ENCODE data around the gene FAM210B.
"Not testable (repeated sequence)": the region's sequence is repeated elsewhere in the genome, so short reads cannot be mapped to it uniquely, and the experiment has no call there.

FAM210B gene

GRCh38 chr20:56393653-56394052 lies 34.9 kb downstream of the FAM210B start:
- DNase-seq, result no peak

DNA sequence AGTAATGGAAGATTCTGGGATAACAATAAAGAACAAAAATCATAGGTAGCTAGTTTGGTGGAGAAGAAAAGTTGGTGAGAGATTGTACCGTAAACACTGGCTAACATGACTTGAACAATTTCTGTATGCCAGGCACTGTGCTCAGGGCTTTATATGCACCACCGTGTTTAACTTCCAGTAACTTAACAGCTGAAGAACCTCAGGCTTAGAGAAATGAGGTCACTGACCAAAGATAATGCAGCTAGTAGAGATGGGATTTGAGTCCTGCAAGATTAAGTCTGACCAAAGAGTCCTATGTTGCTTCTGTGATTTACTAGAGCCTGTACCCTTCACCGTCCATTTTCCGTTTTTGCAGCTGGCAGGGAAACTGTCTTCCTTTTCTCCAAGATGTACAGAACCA lies 36.4 kb downstream of the FAM210B start:
- DNase-seq, result no peak

DNA sequence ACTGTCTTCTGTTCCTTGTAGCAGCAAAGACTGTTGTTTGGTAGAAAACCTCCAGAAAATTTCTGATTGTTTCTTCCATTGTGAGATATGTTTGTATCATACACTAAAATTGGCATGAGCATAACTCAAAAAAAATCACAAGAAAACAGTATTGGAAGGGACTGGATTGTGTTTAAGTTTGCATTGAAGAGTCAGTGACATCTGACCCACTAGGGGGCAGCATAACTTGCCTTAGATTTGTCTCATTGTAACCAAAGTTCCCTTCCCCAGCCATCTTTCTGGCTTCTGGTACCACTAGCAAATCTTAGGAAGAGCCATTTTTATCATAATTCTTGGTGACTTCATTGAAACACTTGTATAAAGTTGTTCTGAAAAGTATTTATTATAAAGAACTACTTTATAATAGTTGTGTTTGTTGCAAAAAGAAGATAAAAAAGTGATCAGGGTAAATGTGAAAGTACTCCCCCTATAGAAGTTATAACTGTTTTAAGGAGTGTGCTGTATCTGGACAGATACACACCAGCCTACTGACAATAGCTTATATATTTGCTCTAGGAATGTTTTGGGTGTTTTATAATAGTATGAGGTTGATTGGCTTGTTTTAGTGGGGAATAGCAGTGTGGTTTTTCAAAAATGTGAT lies 41.3 kb downstream of the FAM210B start:
- peak; percentile 27 for DNase-seq

DNA sequence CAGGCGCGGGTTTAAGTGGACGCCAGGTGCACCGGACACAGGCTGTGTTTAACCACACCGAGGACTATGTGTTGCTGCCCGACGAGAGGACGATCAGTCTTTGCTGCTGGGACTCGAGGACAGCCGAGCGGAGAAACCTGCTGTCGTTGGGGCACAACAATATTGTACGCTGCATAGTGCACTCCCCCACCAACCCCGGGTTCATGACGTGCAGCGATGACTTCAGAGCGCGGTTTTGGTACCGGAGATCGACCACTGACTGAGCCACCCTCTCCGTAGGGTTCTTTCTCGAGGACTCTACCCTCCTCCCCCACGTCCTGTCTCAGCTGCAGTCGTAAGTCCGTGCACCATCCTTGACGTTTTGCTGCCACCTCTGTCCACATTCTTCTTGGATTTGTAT lies 44.7 kb downstream of the FAM210B start:
- no peak for DNase-seq

DNA sequence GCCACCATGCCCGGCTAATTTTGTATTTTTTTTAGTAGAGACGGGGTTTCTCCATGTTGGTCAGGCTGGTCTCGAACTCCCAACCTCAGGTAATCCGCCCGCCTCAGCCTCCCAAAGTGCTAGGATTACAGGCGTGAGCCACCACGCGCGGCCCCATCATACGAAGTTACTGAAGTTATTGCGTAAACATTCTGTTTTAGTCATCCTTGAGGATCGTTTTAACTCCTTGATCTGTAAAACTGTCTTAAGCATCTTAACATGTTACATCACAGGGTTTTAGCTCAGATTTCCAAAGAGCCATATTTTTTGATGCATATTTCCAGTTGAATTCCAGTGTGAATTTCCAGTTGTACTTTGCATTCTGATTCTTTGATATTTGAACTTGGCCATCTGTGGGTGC lies 46.6 kb downstream of the FAM210B start:
- DNase-seq, result not testable (repeated sequence)

- DNase-seq, result no peak
Observed at GRCh38 chr20:56406910-56407309, 48.1 kb downstream of the FAM210B start.

GRCh38 chr20:56409521-56409920 lies 50.7 kb downstream of the FAM210B start:
- no peak for DNase-seq

DNA sequence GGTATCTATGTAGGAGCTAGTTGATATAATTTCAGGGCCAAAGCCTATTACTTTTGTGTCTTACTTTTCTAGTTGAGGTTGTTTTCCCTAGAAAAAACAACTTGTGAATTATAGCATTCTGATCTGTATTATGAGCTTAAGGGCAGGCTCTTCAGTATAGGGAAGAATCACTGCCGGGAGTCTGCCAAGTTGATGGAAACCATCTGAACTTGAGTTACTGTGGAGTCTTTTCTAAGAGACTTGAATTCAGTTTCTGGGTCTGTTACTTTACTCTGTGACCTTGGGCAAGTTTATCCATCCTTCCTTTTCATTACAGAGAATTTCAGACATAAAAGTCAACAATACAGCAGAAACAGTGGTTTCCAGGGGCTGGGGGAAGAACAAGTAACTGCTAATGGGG lies 51.2 kb downstream of the FAM210B start:
- DNase-seq, result no peak

DNA sequence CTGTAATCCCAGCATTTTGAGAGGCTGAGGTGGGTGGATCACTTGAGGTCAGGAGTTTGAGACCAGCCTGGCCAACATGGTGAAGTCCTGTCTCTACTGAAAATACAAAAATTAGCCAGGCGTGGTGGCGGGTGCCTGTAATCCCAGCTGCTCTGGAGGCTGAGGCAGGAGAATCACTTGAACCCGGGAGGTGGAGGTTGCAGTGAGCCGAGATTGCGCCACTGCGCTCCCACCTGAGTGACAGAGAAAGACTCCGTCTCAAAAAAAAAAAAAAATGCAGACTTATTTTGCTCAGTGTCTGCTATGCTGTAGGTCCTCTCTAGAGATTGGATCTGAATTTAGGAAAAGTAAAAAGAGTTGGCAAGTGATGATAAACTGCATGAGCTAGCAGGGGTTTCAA lies 52.5 kb downstream of the FAM210B start:
- not testable (repeated sequence) for DNase-seq

DNA sequence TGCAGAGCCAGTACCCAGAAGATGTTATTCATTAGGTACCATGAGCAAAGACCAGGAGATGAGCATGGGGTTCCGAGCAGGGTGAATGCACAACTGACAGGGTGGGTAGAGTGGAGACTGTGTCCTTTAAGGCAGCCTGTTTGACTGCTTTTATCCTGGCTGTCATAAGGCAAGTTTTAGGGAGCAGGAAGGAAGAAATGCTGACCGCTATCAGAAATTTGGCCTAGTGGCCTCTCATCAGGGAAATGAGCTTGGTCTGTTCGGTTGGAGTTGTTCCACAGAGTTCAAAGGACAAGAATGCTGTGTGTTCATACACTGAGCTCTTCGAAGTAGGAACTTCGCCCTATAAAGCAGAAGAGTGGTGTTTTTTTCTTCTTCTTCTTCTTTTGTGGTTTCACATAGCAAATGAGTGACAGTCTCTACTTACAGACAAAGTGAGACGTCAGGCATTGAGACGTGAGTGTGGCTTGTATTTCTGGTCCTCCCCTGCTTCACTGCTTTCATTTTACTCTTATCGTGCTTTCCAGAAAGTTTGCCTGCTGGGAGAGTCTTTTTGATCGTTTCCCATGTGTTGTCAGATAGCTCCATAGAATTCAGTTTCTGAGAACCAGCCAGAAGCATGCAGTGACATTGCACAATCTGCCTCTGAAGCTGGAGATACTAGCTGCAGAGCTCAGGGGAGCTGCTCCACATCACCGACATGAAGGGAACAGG lies 53.1 kb downstream of the FAM210B start, which contains the start of gene CASS4:
TSS of gene CASS4 (plus strand) at position 502 of the 714 bp plus-strand sequence. CDS start at position 701, 199 bp downstream.
- no peak for DNase-seq

GRCh38 chr20:56412473-56412790 lies 53.7 kb downstream of the FAM210B start:
- DNase-seq, result no peak

DNA sequence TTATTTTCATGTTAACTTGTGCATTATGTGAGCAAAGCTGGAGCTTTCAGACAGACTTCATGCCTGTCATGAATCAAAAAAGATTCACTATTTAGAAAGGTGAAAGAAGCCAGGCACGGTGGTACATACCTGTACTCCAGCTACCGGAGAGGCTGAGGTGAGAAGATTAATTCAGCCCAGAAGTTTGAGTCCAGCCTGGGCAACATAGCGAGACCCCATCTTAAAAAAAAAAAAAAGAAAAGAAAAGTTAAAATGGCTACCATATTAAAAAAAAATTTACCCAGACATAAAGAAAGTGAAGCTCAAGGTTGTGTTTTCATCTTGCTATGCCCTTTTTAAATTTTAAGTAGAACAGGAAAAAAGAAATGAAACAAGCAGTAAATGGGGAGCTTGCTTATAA lies 54.2 kb downstream of the FAM210B start:
- no peak for DNase-seq

DNA sequence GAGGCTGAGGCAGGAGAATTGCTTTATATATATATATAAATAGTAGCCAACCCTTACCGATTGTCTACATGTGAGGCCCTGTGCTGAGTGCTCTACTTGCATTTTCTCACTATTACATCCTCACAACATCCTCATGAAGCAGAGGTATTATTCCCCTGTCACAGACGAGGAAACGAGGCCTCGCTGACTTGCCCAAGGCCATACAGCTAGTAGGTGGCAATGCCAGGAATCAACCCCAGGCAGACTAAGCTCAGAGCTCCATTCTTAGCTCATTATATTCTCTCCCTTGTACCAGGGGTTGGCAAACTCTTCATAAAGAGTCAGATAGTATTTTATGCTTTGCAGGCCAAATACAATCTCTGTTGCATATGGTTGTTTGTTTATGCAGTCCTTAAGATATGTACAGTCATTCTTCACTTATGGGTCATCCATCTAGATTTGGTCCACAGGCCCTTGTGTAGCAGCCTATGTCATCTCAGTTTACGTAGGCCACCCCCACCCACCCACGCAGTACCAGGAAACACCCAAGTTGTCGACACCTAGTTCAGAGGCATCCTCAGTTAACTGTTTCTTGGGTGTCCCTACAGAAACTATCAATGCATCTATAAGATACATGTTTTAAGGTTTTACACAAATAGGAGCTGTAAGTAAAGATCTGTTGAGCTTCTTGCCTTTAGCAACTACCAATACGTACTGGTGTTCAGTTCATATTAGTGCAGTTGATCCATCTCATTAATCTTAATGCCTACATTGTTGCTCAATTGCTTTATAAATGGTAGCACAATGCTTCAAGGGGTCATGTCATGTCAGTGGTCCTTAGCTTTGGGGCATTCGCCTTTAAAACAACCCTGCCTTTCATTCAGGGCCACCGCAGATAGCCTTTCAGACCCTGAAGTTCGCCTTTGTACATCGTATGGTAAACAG lies 56.3 kb downstream of the FAM210B start:
- DNase-seq, result no peak

DNA sequence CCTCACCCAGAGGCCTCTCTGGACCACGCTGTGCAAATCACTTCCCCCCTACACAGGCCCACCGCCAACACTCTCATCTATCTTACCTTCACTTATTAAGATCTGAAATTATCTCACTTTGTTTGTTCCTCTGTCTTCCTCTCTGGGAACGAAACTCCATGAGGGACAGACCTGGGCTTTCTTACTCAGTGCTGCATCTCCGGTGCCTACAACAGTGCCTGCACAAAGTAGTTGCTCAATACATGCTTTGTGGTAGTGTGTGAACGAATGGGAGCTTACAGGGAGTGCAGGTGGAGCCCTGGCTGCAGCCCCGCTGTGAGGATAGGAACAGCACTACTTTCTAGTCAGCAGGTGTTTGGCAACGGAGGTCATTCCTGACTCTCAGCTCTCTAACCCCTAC lies 58.6 kb downstream of the FAM210B start:
- DNase-seq, result no peak

DNA sequence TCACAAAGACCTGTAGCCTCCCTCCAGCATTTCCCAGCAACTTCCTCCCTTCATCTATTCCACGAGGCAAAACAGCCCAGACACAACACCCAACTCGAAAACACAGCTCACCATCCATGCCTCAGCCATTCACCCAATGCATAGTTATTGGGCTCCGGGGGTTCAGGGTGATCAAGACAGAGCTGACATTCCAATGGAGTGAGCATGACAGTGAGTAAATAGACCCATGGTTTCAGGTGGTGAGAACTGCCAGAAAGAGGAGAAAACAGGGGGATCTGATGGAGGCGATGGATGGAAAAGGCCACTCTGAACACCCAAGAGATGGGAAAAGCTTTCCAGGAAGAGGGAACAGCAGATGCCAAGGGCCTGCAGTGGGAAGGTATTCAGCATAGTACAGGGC lies 59.1 kb downstream of the FAM210B start:
- DNase-seq, result no peak

Data from NCI-H2227 treated with DMSO at 0.1 percent for 48 hours (cell line).